Measurements from ENCODE around the gene CMSS1.

Gene CMSS1

GRCh38 chr3:99864289-99864688 is 46.6 kb downstream of the CMSS1 start:
- ATAC-seq: no peak
- TF ChIP-seq CSDC2 (CRISPR knock-in tag; IDR thresholded peaks at IDR 0.05) (no peak), ZFP3 (CRISPR knock-in tag; IDR thresholded peaks at IDR 0.05) (no peak)

DNA sequence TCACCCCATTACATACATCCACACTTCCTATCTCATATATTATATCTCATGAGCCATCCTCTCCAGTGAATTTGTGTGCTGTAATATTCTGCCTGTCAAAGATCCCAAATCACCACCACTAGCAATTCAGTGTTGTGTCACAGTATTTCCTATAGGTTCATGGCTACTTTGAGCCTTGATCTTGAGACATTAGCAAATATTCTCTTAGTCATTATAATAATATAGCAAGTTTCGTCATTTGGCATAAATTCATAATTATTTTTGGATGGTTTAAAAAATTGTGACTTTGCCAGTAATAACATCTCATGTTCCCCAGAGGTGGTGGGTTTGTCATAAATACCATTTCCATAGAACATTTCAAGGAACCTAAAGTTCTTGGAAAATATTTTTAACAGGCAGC is 47.7 kb downstream of the CMSS1 start:
- TF ChIP-seq ZC3H10 (CRISPR knock-in tag; IDR thresholded peaks at IDR 0.05) (no peak), ISL1 (CRISPR knock-in tag; IDR thresholded peaks at IDR 0.05) (no peak), TCF4 (CRISPR knock-in tag; IDR thresholded peaks at IDR 0.05; ENCODE audit: borderline replicate concordance) (no peak), ESRRG (CRISPR knock-in tag; IDR thresholded peaks at IDR 0.05) (no peak), PPARA (CRISPR knock-in tag; IDR thresholded peaks at IDR 0.05; ENCODE audit: borderline replicate concordance) (no peak), ZNF8 (CRISPR knock-in tag; IDR thresholded peaks at IDR 0.05) (no peak), GLIS3 (CRISPR knock-in tag; IDR thresholded peaks at IDR 0.05) (no peak), CSRNP3 (CRISPR knock-in tag; IDR thresholded peaks at IDR 0.05) (no peak), ZNF565 (CRISPR knock-in tag; conservative IDR thresholded peaks at IDR 0.05; ENCODE audit: low read depth) (no peak), OSR1 (CRISPR knock-in tag; IDR thresholded peaks at IDR 0.05) (no peak), BACH2 (CRISPR knock-in tag; IDR thresholded peaks at IDR 0.05; ENCODE audit: borderline replicate concordance) (no peak), RARB (CRISPR knock-in tag; IDR thresholded peaks at IDR 0.05) (no peak)
- TF ChIP-seq, protein P1, sequence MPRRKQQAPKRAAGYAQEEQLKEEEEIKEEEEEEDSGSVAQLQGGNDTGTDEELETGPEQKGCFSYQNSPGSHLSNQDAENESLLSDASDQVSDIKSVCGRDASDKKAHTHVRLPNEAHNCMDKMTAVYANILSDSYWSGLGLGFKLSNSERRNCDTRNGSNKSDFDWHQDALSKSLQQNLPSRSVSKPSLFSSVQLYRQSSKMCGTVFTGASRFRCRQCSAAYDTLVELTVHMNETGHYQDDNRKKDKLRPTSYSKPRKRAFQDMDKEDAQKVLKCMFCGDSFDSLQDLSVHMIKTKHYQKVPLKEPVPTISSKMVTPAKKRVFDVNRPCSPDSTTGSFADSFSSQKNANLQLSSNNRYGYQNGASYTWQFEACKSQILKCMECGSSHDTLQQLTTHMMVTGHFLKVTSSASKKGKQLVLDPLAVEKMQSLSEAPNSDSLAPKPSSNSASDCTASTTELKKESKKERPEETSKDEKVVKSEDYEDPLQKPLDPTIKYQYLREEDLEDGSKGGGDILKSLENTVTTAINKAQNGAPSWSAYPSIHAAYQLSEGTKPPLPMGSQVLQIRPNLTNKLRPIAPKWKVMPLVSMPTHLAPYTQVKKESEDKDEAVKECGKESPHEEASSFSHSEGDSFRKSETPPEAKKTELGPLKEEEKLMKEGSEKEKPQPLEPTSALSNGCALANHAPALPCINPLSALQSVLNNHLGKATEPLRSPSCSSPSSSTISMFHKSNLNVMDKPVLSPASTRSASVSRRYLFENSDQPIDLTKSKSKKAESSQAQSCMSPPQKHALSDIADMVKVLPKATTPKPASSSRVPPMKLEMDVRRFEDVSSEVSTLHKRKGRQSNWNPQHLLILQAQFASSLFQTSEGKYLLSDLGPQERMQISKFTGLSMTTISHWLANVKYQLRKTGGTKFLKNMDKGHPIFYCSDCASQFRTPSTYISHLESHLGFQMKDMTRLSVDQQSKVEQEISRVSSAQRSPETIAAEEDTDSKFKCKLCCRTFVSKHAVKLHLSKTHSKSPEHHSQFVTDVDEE (CRISPR knock-in tag; IDR thresholded peaks at IDR 0.05): no peak
- TF ChIP-seq, protein P2, sequence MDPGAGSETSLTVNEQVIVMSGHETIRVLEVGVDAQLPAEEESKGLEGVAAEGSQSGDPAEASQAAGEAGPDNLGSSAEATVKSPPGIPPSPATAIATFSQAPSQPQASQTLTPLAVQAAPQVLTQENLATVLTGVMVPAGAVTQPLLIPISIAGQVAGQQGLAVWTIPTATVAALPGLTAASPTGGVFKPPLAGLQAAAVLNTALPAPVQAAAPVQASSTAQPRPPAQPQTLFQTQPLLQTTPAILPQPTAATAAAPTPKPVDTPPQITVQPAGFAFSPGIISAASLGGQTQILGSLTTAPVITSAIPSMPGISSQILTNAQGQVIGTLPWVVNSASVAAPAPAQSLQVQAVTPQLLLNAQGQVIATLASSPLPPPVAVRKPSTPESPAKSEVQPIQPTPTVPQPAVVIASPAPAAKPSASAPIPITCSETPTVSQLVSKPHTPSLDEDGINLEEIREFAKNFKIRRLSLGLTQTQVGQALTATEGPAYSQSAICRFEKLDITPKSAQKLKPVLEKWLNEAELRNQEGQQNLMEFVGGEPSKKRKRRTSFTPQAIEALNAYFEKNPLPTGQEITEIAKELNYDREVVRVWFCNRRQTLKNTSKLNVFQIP (CRISPR knock-in tag; IDR thresholded peaks at IDR 0.05; ENCODE audit: borderline replicate concordance, low read depth): no peak
- no peak for ATAC-seq

DNA sequence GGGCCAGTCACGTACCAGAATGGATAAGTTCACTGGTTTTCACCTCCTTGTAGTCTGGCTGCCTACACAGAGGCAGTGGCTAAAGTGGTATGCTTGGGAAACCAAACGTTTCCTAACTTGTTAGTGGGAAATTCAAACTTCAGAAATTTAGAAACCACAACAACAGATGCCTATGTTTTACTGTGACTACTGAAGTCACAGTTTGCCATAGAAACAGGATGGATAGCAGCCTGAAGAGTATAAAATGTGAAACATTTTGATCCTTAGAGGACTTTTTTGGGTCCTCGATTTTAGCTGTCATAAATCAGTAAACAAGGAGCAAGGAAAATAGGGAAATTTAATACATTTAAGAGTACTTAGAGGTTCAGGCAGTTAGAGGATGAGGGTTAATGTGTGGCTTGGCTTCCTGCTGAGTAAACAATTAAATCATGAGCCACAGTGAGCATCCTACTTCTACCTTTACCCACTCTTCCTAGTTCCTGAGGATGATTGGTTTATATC is 48.6 kb downstream of the CMSS1 start:
- peak; percentile 6; the same call in 1 of the 3 replicates for ATAC-seq
- TF ChIP-seq, protein P3, sequence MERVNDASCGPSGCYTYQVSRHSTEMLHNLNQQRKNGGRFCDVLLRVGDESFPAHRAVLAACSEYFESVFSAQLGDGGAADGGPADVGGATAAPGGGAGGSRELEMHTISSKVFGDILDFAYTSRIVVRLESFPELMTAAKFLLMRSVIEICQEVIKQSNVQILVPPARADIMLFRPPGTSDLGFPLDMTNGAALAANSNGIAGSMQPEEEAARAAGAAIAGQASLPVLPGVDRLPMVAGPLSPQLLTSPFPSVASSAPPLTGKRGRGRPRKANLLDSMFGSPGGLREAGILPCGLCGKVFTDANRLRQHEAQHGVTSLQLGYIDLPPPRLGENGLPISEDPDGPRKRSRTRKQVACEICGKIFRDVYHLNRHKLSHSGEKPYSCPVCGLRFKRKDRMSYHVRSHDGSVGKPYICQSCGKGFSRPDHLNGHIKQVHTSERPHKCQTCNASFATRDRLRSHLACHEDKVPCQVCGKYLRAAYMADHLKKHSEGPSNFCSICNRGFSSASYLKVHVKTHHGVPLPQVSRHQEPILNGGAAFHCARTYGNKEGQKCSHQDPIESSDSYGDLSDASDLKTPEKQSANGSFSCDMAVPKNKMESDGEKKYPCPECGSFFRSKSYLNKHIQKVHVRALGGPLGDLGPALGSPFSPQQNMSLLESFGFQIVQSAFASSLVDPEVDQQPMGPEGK (CRISPR knock-in tag; IDR thresholded peaks at IDR 0.05; ENCODE audit: borderline replicate concordance): no peak
- TF ChIP-seq, protein P2 (CRISPR knock-in tag; IDR thresholded peaks at IDR 0.05; ENCODE audit: borderline replicate concordance, low read depth): no peak
- TF ChIP-seq CREB5 (CRISPR knock-in tag; IDR thresholded peaks at IDR 0.05; ENCODE audit: low read depth) (no peak), CSRNP3 (CRISPR knock-in tag; IDR thresholded peaks at IDR 0.05) (no peak), GLIS3 (CRISPR knock-in tag; IDR thresholded peaks at IDR 0.05) (no peak), ZNF8 (CRISPR knock-in tag; IDR thresholded peaks at IDR 0.05) (no peak), ESRRG (CRISPR knock-in tag; IDR thresholded peaks at IDR 0.05) (no peak), ZNF565 (CRISPR knock-in tag; conservative IDR thresholded peaks at IDR 0.05; ENCODE audit: low read depth) (no peak), CSDC2 (CRISPR knock-in tag; IDR thresholded peaks at IDR 0.05) (no peak), TCF4 (CRISPR knock-in tag; IDR thresholded peaks at IDR 0.05; ENCODE audit: borderline replicate concordance) (no peak), ZNF70 (CRISPR knock-in tag; IDR thresholded peaks at IDR 0.05) (no peak), PPARA (CRISPR knock-in tag; IDR thresholded peaks at IDR 0.05; ENCODE audit: borderline replicate concordance) (no peak)

Measured in SK-N-SH treated with all-trans-retinoic acid at 6 μM for 48 hours (cell line).